Stimulated activated naive CD8-positive, alpha-beta T cell treated with anti-CD3 and anti-CD28 coated beads, Interleukin-15, amount 100 ng/mL, for 72 hours (primary cell): ENCODE results near the gene ASTN1.
A peak's percentile ranks its signal among the peaks of the same experiment; 100 is the strongest.

Source experiments
- ATAC-seq: fragments of 150-1000 bp; cut with Tn5 transposase; 2 replicates; pipeline ENCODE4 v1.10.0; 2021; ENCODE audit warnings: mild to moderate bottlenecking, moderate library complexity
- DNase-seq, 2 donors: peaks; one replicate each; pipeline ENCODE4 v3.0.0; 2021 to 2022
- H3K27ac Mint-ChIP-seq, 2 donors: one replicate each; pipeline ENCODE4 v1.8.0; 2022; ENCODE audit warnings: mild to moderate bottlenecking in 2 of 2, mixed read lengths in 2 of 2, moderate library complexity in 2 of 2
- H3K27me3 Mint-ChIP-seq: one replicate; pipeline ENCODE4 v1.8.0; 2022; ENCODE audit warnings: mixed read lengths
- H3K4me1 Mint-ChIP-seq: one replicate; pipeline ENCODE4 v1.8.0; 2022; ENCODE audit warnings: mild to moderate bottlenecking, mixed read lengths
- H3K4me3 Mint-ChIP-seq, 2 donors: one replicate each; pipeline ENCODE4 v1.8.0; 2022; ENCODE audit warnings: mild to moderate bottlenecking in 2 of 2, mixed read lengths in 2 of 2, moderate library complexity in 1 of 2
- H3K9me3 Mint-ChIP-seq, 2 donors: one replicate each; pipeline ENCODE4 v1.8.0; 2022; ENCODE audit warnings: mixed read lengths in 2 of 2

Gene ASTN1

GRCh38 chr1:176854121-176854520, 310.4 kb downstream of the ASTN1 start:
- DNase-seq (no peak), ATAC-seq (no peak)
- H3K9me3 Mint-ChIP-seq: peaks cover 0 to 5% of the 10 kb centered on the region in 2 donors
- no peak overlapping the region for H3K27ac Mint-ChIP-seq
- peaks cover 9% of the 10 kb centered on the region for H3K27me3 Mint-ChIP-seq
- no peaks in the 10 kb centered on the region for H3K4me1 Mint-ChIP-seq
- H3K4me3 Mint-ChIP-seq: no peak overlapping the region

GRCh38 chr1:176853503-176853902, 311.0 kb downstream of the ASTN1 start:
- ATAC-seq (no peak), DNase-seq (no peak)
- no peak overlapping the region for H3K4me3 Mint-ChIP-seq
- no peak overlapping the region for H3K27ac Mint-ChIP-seq
- peaks cover 0 to 4% of the 10 kb centered on the region in 2 donors for H3K9me3 Mint-ChIP-seq
- no peaks in the 10 kb centered on the region for H3K4me1 Mint-ChIP-seq
- peaks cover 9% of the 10 kb centered on the region for H3K27me3 Mint-ChIP-seq

- Mint-ChIP-seq H3K9me3 (no peaks in the 10 kb centered on the region), H3K4me1 (no peaks in the 10 kb centered on the region), H3K27me3 (peaks cover 3% of the 10 kb centered on the region), H3K4me3 (no peak overlapping the region), H3K27ac (no peak overlapping the region)
- DNase-seq (no peak), ATAC-seq (no peak)
Observed at GRCh38 chr1:176852124-176852523, 312.4 kb downstream of the ASTN1 start.

GRCh38 chr1:176850871-176851270, 313.6 kb downstream of the ASTN1 start:
- DNase-seq (no peak), ATAC-seq (no peak)
- no peaks in the 10 kb centered on the region for H3K4me1 Mint-ChIP-seq
- no peaks in the 10 kb centered on the region for H3K9me3 Mint-ChIP-seq
- no peak overlapping the region for H3K4me3 Mint-ChIP-seq
- no peak overlapping the region for H3K27ac Mint-ChIP-seq
- no peaks in the 10 kb centered on the region for H3K27me3 Mint-ChIP-seq

- H3K27ac Mint-ChIP-seq: no peak overlapping the region
- ATAC-seq: no peak
Observed at GRCh38 chr1:176849281-176849680, 315.2 kb downstream of the ASTN1 start.

GRCh38 chr1:176847052-176847451, 317.5 kb downstream of the ASTN1 start:
- H3K4me3 Mint-ChIP-seq: no peak overlapping the region

More at GRCh38 chr1:176849281-176849680, 315.2 kb downstream of the ASTN1 start:
- H3K27me3 Mint-ChIP-seq: peaks cover 9% of the 10 kb centered on the region
- no peaks in the 10 kb centered on the region for H3K9me3 Mint-ChIP-seq
- no peaks in the 10 kb centered on the region for H3K4me1 Mint-ChIP-seq
- no peak for DNase-seq
- no peak overlapping the region for H3K4me3 Mint-ChIP-seq

GRCh38 chr1:176843352-176844297, 320.9 kb downstream of the ASTN1 start:
- H3K27ac Mint-ChIP-seq: no peak overlapping the region
- no peak overlapping the region for H3K4me3 Mint-ChIP-seq
- ATAC-seq (no peak), DNase-seq (peak in 1 of 2 donors; percentile 8)
- no peaks in the 10 kb centered on the region for H3K9me3 Mint-ChIP-seq
- peaks cover 23% of the 10 kb centered on the region for H3K27me3 Mint-ChIP-seq
- no peaks in the 10 kb centered on the region for H3K4me1 Mint-ChIP-seq

More at GRCh38 chr1:176847052-176847451, 317.5 kb downstream of the ASTN1 start:
- ATAC-seq (no peak), DNase-seq (no peak)
- Mint-ChIP-seq H3K9me3 (no peaks in the 10 kb centered on the region), H3K27me3 (peaks cover 9% of the 10 kb centered on the region), H3K27ac (no peak overlapping the region), H3K4me1 (no peaks in the 10 kb centered on the region)

- Mint-ChIP-seq H3K27me3 (peaks cover 23% of the 10 kb centered on the region), H3K27ac (no peak overlapping the region), H3K4me1 (no peaks in the 10 kb centered on the region), H3K4me3 (no peak overlapping the region), H3K9me3 (no peaks in the 10 kb centered on the region)
- no peak for ATAC-seq
- DNase-seq: no peak
Observed at GRCh38 chr1:176841238-176841637, 323.3 kb downstream of the ASTN1 start.

GRCh38 chr1:176839216-176839615, 325.3 kb downstream of the ASTN1 start:
- H3K4me3 Mint-ChIP-seq: no peak overlapping the region
- DNase-seq: no peak
- ATAC-seq: no peak
- H3K9me3 Mint-ChIP-seq: no peaks in the 10 kb centered on the region
- no peaks in the 10 kb centered on the region for H3K4me1 Mint-ChIP-seq
- H3K27me3 Mint-ChIP-seq: peaks cover 14% of the 10 kb centered on the region
- H3K27ac Mint-ChIP-seq: no peak overlapping the region

GRCh38 chr1:176838276-176838995, 326.1 kb downstream of the ASTN1 start:
- H3K27ac Mint-ChIP-seq: no peak overlapping the region
- ATAC-seq: no peak
- no peaks in the 10 kb centered on the region for H3K9me3 Mint-ChIP-seq
- no peaks in the 10 kb centered on the region for H3K4me1 Mint-ChIP-seq
- peaks cover 14% of the 10 kb centered on the region for H3K27me3 Mint-ChIP-seq
- no peak overlapping the region for H3K4me3 Mint-ChIP-seq
- DNase-seq: no peak

- H3K9me3 Mint-ChIP-seq: no peaks in the 10 kb centered on the region
- no peak overlapping the region for H3K4me3 Mint-ChIP-seq
- peaks cover 14% of the 10 kb centered on the region for H3K27me3 Mint-ChIP-seq
- ATAC-seq (no peak), DNase-seq (no peak)
- no peaks in the 10 kb centered on the region for H3K4me1 Mint-ChIP-seq
- H3K27ac Mint-ChIP-seq: no peak overlapping the region
Observed at GRCh38 chr1:176837708-176838107, 326.8 kb downstream of the ASTN1 start.

- H3K9me3 Mint-ChIP-seq: peaks cover 0 to 9% of the 10 kb centered on the region in 2 donors
- DNase-seq (no peak), ATAC-seq (no peak)
- no peaks in the 10 kb centered on the region for H3K27me3 Mint-ChIP-seq
- no peak overlapping the region for H3K27ac Mint-ChIP-seq
- no peak overlapping the region for H3K4me3 Mint-ChIP-seq
- H3K4me1 Mint-ChIP-seq: no peaks in the 10 kb centered on the region
Observed at GRCh38 chr1:176831150-176831549, 333.4 kb downstream of the ASTN1 start.

- Mint-ChIP-seq H3K27ac (no peak overlapping the region), H3K4me3 (no peak overlapping the region), H3K27me3 (no peaks in the 10 kb centered on the region), H3K9me3 (peaks cover 0 to 21% of the 10 kb centered on the region in 2 donors), H3K4me1 (no peaks in the 10 kb centered on the region)
- DNase-seq (no peak), ATAC-seq (no peak)
Observed at GRCh38 chr1:176829261-176829660, 335.3 kb downstream of the ASTN1 start.

- Mint-ChIP-seq H3K27me3 (no peaks in the 10 kb centered on the region), H3K9me3 (peaks cover 0 to 21% of the 10 kb centered on the region in 2 donors), H3K27ac (no peak overlapping the region), H3K4me3 (no peak overlapping the region), H3K4me1 (no peaks in the 10 kb centered on the region)
- no peak for ATAC-seq
- DNase-seq: no peak
Observed at GRCh38 chr1:176826265-176826664, 338.2 kb downstream of the ASTN1 start.

- H3K27ac Mint-ChIP-seq: no peak overlapping the region
- ATAC-seq (no peak), DNase-seq (no peak)
- no peaks in the 10 kb centered on the region for H3K27me3 Mint-ChIP-seq
- H3K9me3 Mint-ChIP-seq: peaks cover 0 to 6% of the 10 kb centered on the region in 2 donors
- H3K4me1 Mint-ChIP-seq: no peaks in the 10 kb centered on the region
- H3K4me3 Mint-ChIP-seq: no peak overlapping the region
Observed at GRCh38 chr1:176820391-176821031, 344.0 kb downstream of the ASTN1 start.

- Mint-ChIP-seq H3K4me1 (no peaks in the 10 kb centered on the region), H3K27me3 (no peaks in the 10 kb centered on the region), H3K4me3 (no peak overlapping the region), H3K27ac (no peak overlapping the region), H3K9me3 (no peaks in the 10 kb centered on the region)
- DNase-seq (no peak), ATAC-seq (no peak)
Observed at GRCh38 chr1:176816232-176816631, 348.3 kb downstream of the ASTN1 start.
